Mammary epithelial cell (primary cell): ENCODE data around the gene ACAP3.

Experiments
- EZH2 ChIP-seq: IDR thresholded peaks from 2 replicates; pipeline ENCODE4 v1.6.1; 2012; ENCODE audit warnings: low read length, inconsistent platforms, borderline replicate concordance
- TF ChIP-seq, protein P1 (sequence below), 2 donors: IDR thresholded peaks in 1 of 2; conservative IDR thresholded peaks in 1 of 2; 2 replicates each; pipeline ENCODE4 v1.5.1; 2011 to 2012; ENCODE audit warnings: inconsistent platforms in 2 of 2, low read length in 2 of 2, mild to moderate bottlenecking in 2 of 2, control low read depth in 1 of 2, low read depth in 1 of 2; ENCODE audit not compliant: insufficient read depth in 1 of 2; ENCODE audit errors: extremely low read depth in 1 of 2

DNA sequence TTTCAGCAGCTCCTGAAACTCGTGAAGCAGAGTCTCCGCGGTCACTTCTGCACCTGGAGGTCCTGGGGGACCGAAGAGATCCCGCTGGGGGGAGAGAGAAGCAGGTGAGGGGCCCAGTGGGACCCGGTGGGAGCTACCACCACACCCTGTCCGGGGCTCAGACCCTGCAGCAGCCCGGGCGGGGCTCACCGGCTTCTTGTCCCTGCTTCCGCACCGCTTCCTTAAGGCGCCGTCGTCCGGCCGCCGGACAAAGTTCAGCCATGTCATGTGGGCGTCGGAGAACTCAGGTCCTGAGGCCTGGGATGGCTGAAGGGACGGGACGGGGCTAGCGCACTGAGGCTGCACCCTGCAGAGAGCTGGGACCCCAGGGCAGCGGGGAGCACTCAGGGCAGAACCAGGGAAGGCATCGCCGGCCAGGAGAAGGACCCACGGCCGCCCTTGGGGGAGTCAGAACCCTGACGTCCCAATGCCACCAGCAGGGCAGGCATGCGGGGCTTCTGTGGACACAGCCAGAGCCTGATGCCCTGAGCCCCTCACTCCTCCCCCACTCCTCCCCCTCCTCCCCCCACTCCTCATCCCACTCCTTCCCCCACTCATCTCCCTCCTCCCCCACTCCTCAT lies 63.4 kb downstream of the ACAP3 start:
- TF ChIP-seq, protein P1, sequence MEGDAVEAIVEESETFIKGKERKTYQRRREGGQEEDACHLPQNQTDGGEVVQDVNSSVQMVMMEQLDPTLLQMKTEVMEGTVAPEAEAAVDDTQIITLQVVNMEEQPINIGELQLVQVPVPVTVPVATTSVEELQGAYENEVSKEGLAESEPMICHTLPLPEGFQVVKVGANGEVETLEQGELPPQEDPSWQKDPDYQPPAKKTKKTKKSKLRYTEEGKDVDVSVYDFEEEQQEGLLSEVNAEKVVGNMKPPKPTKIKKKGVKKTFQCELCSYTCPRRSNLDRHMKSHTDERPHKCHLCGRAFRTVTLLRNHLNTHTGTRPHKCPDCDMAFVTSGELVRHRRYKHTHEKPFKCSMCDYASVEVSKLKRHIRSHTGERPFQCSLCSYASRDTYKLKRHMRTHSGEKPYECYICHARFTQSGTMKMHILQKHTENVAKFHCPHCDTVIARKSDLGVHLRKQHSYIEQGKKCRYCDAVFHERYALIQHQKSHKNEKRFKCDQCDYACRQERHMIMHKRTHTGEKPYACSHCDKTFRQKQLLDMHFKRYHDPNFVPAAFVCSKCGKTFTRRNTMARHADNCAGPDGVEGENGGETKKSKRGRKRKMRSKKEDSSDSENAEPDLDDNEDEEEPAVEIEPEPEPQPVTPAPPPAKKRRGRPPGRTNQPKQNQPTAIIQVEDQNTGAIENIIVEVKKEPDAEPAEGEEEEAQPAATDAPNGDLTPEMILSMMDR (conservative IDR thresholded peaks at IDR 0.05 in 1 of 2, IDR thresholded peaks at IDR 0.05 in 1 of 2; ENCODE audit: extremely low read depth in 1 of 2, insufficient read depth in 1 of 2, low read depth in 1 of 2, low read length in 2 of 2), result no peak
- TF ChIP-seq EZH2, result no peak
